Measurements from ENCODE around the gene C22orf42. TPM values are rescaled to one million over a fixed set of nuclear protein-coding genes. Genes with fewer than 3 reads are reported as not detected.
"Not testable (repeated sequence)": the region's sequence is repeated elsewhere in the genome, so short reads cannot be mapped to it uniquely, and the experiment has no call there.

Gene C22orf42
- total RNA-seq, 1 donor from 2014 or later, result not detected

GRCh38 chr22:32191021-32191420, 31.9 kb upstream of the C22orf42 start:
- not testable (repeated sequence) for DNase-seq (ENCODE audit: low read depth)

- DNase-seq (ENCODE audit: low read depth), result no peak
Observed at GRCh38 chr22:32185821-32186220, 26.7 kb upstream of the C22orf42 start.

- no peak for DNase-seq (ENCODE audit: low read depth)
Observed at GRCh38 chr22:32183625-32184024, 24.5 kb upstream of the C22orf42 start.

GRCh38 chr22:32181043-32181442, 21.9 kb upstream of the C22orf42 start:
- no peak for DNase-seq (ENCODE audit: low read depth)

GRCh38 chr22:32177221-32177765, 18.2 kb upstream of the C22orf42 start:
- DNase-seq (ENCODE audit: low read depth), result no peak

- no peak for DNase-seq (ENCODE audit: low read depth)
Observed at GRCh38 chr22:32175683-32176644, 16.9 kb upstream of the C22orf42 start.

GRCh38 chr22:32175115-32175514, 16.0 kb upstream of the C22orf42 start:
- DNase-seq (ENCODE audit: low read depth), result no peak

GRCh38 chr22:32165681-32166080, 6.6 kb upstream of the C22orf42 start:
- no peak for DNase-seq (ENCODE audit: low read depth)

GRCh38 chr22:32164075-32164860, 5.2 kb upstream of the C22orf42 start:
- DNase-seq (ENCODE audit: low read depth), result no peak

GRCh38 chr22:32160411-32160810, 1.3 kb upstream of the C22orf42 start:
- DNase-seq (ENCODE audit: low read depth), result not testable (repeated sequence)

GRCh38 chr22:32157632-32158031, 1.5 kb downstream of the C22orf42 start:
- DNase-seq (ENCODE audit: low read depth), result not testable (repeated sequence)

- DNase-seq (ENCODE audit: low read depth), result not testable (repeated sequence)
Observed at GRCh38 chr22:32154727-32155126, 4.4 kb downstream of the C22orf42 start.

GRCh38 chr22:32151641-32152040, 7.5 kb downstream of the C22orf42 start:
- DNase-seq (ENCODE audit: low read depth), result not testable (repeated sequence)

- DNase-seq (ENCODE audit: low read depth), result not testable (repeated sequence)
Observed at GRCh38 chr22:32150647-32151046, 8.5 kb downstream of the C22orf42 start.

- DNase-seq (ENCODE audit: low read depth), result not testable (repeated sequence)
Observed at GRCh38 chr22:32148372-32148771, 10.7 kb downstream of the C22orf42 start.

GRCh38 chr22:32147128-32147527, 12.0 kb downstream of the C22orf42 start:
- not testable (repeated sequence) for DNase-seq (ENCODE audit: low read depth)

GRCh38 chr22:32144496-32145274, 14.4 kb downstream of the C22orf42 start:
- DNase-seq (ENCODE audit: low read depth), result no peak

GRCh38 chr22:32142600-32142999, 16.5 kb downstream of the C22orf42 start:
- DNase-seq (ENCODE audit: low read depth), result no peak

- DNase-seq (ENCODE audit: low read depth), result not testable (repeated sequence)
Observed at GRCh38 chr22:32140688-32141087, 18.4 kb downstream of the C22orf42 start.

GRCh38 chr22:32138576-32138975, 20.5 kb downstream of the C22orf42 start:
- DNase-seq (ENCODE audit: low read depth), result not testable (repeated sequence)
